Measurements from ENCODE around the gene KIFC1.

Gene KIFC1

DNA sequence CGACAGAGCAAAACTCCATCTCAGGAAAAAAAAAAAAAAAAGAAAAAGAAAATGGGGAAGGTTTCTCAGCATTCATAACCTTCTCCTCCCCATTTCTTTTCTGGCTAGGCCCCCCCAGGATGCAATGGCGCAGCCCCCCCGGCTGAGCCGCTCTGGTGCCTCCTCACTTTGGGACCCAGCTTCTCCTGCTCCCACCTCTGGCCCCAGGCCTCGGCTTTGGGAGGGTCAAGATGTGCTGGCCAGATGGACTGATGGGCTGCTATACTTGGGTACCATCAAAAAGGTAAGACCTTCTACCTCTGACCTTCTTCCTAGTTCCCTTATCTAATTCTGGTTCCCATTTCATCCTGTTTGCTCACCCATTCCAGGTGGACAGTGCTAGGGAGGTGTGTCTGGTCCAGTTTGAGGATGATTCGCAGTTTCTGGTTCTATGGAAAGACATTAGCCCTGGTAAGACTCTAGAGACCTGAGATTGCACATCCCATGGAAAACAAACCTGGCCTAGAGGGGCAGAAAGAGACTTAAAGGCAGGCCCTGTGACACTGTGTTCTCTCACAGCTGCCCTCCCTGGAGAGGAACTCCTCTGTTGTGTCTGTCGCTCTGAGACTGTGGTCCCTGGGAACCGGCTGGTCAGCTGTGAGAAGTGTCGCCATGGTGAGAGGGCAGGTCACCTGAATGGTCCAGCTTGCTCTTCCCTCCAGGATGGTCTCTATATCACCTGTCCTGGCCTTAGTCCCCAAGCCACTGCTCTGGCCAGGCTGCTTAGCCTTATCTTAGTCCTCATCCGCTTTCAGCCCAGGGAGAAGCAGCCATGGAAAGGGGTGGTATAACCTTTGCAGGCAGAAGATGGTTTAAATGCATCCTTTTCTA lies 20.8 kb downstream of the KIFC1 start:
- DNase-seq: no peak

GRCh38 chr6:33413241-33414120 lies 21.9 kb downstream of the KIFC1 start:
- no peak for DNase-seq

DNA sequence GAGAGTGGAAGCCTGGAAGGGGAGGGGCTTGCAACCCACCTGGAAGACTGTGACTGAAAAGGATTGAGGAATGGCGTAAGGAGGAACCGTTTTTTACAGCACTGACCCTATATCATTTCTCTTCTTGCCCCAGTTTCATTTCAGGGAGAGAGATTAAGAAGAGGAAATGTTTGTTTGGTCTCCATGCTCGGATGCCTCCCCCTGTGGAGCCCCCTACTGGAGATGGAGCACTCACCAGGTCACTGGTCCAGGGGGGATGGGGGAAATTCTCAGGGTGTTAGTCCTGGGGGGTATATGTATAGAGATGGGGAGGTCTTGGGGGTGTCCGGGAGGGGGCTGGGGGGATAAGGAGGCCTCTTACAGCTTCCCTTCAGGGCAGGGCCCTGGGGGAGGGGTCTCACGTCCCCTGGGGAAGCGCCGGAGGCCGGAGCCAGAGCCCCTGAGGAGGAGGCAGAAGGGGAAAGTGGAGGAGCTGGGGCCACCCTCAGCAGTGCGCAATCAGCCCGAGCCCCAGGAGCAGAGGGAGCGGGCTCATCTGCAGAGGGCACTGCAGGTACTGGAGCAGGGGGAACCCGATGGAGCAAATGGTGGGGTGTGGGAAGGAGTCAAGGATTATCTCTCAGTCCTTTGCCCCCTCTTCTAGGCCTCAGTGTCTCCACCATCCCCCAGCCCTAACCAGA lies 23.1 kb downstream of the KIFC1 start:
- no peak for DNase-seq

DNA sequence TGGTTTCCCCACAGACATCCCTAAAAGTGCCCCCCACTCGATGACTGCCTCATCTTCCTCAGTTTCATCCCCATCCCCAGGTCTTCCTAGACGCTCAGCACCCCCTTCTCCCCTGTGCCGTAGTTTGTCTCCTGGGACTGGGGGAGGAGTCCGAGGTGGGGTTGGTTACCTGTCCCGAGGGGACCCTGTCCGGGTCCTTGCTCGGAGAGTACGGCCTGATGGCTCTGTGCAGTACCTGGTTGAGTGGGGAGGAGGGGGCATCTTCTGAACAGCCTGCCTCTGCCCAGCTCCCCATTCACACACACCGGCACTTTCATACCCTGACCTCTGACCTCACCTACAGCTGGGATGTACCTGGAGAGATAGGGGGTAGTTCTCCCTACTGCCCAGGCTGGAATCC lies 24.2 kb downstream of the KIFC1 start:
- DNase-seq: no peak

GRCh38 chr6:33416386-33417127 lies 24.9 kb downstream of the KIFC1 start:
- no peak for DNase-seq

DNA sequence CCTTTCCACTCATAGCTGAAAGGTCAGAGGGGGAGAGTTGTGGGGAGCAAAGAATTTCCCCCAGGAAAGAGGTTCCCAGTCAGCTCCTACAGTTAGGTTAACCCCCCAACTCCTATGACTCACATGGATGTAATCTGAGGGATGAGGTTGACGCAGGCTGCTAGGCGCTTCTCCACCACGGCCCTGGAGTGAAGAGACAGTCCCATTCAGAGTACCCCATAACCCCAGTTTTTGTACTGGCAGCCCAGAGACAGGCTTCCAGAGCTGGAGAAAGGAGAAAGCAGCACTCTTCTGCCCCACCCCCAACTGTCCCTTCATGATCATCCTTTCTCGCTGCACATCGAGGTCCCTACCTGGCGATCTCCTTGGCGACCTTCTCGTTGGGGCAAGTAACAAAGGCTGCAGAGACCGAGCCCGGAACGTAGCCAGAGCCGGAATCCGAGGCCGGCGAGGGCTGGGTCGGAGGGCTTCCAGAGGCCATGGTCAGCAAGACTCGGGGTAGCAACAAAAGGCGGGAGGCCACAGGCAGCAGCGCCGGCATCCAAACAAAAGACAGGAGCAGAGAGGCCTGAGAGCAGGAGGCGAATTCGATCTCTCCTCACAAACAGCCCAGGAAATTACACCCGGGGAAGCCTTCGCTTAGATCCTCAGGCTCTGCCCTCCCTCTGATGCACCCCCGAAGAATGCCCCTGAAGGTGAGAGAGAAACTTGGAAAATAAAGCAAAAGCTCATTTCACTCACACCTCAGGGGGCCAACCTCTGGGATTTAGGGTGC lies 25.7 kb downstream of the KIFC1 start:
- DNase-seq: no peak

GRCh38 chr6:33417903-33418689 lies 26.5 kb downstream of the KIFC1 start, which contains the start of gene CUTA:
TSS of gene CUTA (minus strand) at chr6:33418107. CDS start at chr6:33418000, 107 bp downstream.
- peak; percentile 99 to 100 for DNase-seq

- DNase-seq: no peak
Measured at GRCh38 chr6:33418690-33419291, 27.2 kb downstream of the KIFC1 start.

GRCh38 chr6:33419580-33420490 lies 28.2 kb downstream of the KIFC1 start, which contains the start of gene SYNGAP1:
TSS of gene SYNGAP1 (plus strand) at chr6:33420065. CDS start at chr6:33420265, 200 bp downstream.
- DNase-seq: no peak

DNA sequence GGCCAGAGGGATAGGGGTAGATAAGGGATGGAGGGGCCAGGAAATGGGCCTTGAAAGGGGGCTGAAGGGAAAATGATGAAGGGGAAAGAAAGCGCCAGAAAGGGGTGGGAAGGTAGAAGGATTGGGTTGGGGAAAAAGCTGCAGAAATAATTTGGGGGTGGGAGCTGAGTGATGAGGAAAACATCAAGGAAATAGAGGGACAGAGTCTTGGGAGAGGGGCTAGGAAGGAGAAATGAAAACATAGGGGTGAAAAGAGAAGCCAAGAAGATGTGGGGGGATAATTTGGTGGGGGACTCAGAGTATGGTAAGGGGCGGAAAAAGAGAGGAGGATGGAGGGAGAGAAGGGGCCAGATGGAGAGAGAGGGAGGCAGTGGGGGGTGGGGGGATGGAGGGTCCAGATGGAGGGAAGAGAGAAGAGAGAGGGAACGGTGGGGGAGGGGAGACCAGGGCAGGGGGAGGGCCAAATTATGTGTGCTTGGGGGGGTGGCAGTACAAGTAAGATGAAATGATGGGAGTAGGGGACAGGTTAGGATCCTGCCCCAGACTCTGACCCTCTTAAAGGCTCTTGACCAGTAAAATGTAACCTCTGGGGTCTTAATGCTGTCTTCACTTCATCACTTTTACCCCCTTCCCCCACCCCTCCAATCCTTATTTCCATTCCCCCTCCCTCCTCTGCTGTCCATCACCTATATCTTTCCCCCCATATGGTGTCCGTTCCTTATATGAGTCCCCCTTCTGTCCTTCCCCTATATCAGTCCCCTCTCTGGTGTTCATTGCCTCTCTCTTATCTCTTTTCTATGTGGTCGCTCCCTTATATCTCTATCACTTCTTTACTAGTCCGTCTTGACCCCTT lies 29.1 kb downstream of the KIFC1 start:
- no peak for DNase-seq

- no peak for DNase-seq
Measured at GRCh38 chr6:33421344-33421643, 29.7 kb downstream of the KIFC1 start.

GRCh38 chr6:33423777-33424176 lies 32.2 kb downstream of the KIFC1 start:
- DNase-seq: no peak

GRCh38 chr6:33424855-33425667 lies 33.4 kb downstream of the KIFC1 start:
- DNase-seq: no peak

- peak; percentile 84 to 86 for DNase-seq
Measured at GRCh38 chr6:33425668-33426577, 34.3 kb downstream of the KIFC1 start.

DNA sequence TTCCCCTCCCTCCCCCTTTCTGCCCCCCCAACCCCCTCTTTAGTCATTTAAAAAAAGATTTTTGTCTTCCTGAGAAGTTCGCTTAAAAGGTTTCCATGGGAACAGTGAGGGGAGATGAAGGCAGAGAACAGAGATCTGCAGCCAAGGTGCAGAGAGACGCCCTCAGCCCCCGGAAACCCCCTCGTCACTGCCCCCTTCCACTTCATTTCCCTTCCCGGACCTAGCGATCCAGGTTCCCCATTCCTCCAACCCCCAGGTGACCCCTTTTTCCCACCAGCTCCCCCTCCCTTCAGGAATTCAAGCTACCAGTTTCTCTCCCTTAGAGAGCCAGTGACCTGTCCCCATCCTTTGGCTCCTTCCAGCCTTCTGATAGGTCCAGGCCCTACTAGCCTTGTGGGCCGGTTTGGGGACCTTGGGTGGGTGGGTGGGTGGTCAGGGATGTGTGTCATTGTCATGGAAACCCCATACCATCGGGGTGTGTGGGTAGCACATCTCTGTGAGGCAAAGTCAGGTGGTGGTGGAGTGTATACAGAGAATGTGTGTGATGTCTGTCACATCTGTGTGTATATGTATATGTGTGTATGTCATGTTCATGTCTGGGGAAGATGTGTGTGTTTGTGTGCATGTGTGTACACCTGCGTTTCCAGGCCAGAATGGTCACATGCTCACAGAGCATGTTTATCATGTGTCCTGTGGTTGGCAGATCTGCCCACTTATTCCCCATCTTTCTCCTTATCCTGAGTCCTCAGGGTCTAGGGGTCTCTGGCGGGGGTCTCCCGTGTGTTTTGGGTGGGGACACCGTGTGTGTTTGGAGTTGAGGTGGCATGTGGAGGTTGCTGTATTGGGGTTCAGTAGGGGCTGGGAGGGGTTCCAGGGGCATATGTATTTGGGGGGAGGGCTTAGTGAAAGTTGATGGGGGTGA lies 35.2 kb downstream of the KIFC1 start:
- no peak for DNase-seq
